Measurements from ENCODE around the gene RNF220. TPM values are rescaled to one million over a fixed set of nuclear protein-coding genes. Genes with fewer than 3 reads are reported as not detected.

The RNF220 gene
- polyA plus RNA-seq, 1 of the 3 experiments (the other 2 are of a cell fraction): 83.7 TPM

DNA sequence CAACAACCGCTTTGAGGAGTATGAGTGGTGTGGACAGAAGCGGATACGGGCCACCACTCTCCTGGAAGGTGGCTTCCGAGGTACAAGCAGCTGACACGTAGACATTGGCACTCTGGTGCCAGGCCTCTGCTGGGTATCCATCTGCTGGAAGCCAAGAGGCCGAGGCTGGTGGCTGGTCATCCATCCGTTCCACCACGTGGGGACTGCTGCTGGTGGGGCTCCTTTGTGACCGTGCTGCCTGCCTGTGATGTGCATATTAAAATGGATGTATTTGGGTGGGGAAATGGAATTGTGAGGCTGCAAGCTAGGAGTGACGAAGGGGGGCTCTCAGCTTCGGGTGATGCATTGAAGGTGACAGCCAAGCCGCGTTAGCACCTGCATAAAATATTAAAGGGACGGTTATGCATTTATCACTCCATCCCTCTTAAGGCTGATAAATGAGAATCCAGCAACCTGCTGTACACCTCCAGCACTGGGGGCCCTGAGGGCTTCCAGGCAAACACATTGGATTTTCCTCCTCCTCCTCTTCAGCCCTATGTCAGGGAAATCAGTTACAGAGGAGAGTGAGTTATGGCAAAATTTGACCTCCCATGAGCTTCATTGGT lies 231.1 kb downstream of the RNF220 start:
- no peaks in the 10 kb centered on the region for H3K27me3 ChIP-seq (ENCODE audit: insufficient read depth)
- peaks cover 4 to 57% of the 10 kb centered on the region in 2 experiments; a peak in 1 of 4 replicates for H3K4me1 ChIP-seq (ENCODE audit: control insufficient read depth in 1 of 2, insufficient read depth in 2 of 2, low read depth in 1 of 2, low read length in 1 of 2)
- no peak overlapping the region for H3K4me2 ChIP-seq
- peaks cover 13% of the 10 kb centered on the region; the same call in 1 of the 2 replicates for H3K79me2 ChIP-seq (ENCODE audit: insufficient read depth)
- no peak overlapping the region for H2AFZ ChIP-seq (ENCODE audit: low read depth)
- WGBS (ENCODE audit: low lambda C conversion rate): 97% methylated on average over 8 of the region's 14 CpGs
- peaks cover 26 to 79% of the 10 kb centered on the region in 2 experiments for H3K36me3 ChIP-seq (replicated peaks in 1 of 2; ENCODE audit: control insufficient read depth in 1 of 2, insufficient read depth in 2 of 2, low read length in 1 of 2)
- no peak for DNase-seq
- ChIA-PET CTCF (interaction anchor here (0.8 to 15.4 kb wide), 6 partner anchors 14 to 64 kb away, joined by 3 to 163 read pairs (median 5); no protein-coding TSS in a partner anchor), POLR2A (interaction anchor here (1.0 kb wide), 2 partner anchors 10 to 14 kb away, joined by 6 read pairs; no protein-coding TSS in a partner anchor)
- no peaks in the 10 kb centered on the region for H3K9me2 ChIP-seq
- no peaks in the 10 kb centered on the region for H3F3A ChIP-seq (replicated peaks; ENCODE audit: insufficient read depth)
- H3K9me3 ChIP-seq: no peaks in the 10 kb centered on the region
- no peak overlapping the region for H3K4me3 ChIP-seq (ENCODE audit: low read depth in 2 of 2, low read length in 1 of 2)
- no peak overlapping the region for H3K9ac ChIP-seq
- TF ChIP-seq MXI1 (IDR thresholded peaks at IDR 0.05; ENCODE audit: low read depth, low read length) (no peak), FOXM1 (IDR thresholded peaks at IDR 0.05; ENCODE audit: low read depth) (no peak), NFIC (IDR thresholded peaks at IDR 0.05; ENCODE audit: borderline replicate concordance) (no peak), GATA2 (CRISPR knock-in tag; IDR thresholded peaks at IDR 0.05) (no peak), CHD2 (IDR thresholded peaks at IDR 0.05; ENCODE audit: low read length, partially characterized antibody) (no peak), SMC3 (IDR thresholded peaks at IDR 0.05; ENCODE audit: low read depth, low read length) (no peak), RAD21 (IDR thresholded peaks at IDR 0.05; ENCODE audit: low read length) (no peak), RFX5 (IDR thresholded peaks at IDR 0.05; ENCODE audit: low read length) (no peak), EZH2phosphoT487 (IDR thresholded peaks at IDR 0.05; ENCODE audit: borderline replicate concordance, low read depth) (no peak), JUND (IDR thresholded peaks at IDR 0.05) (no peak), EP300 (IDR thresholded peaks at IDR 0.05; ENCODE audit: borderline replicate concordance in 1 of 2, low read depth in 1 of 2, low read length in 1 of 2) (no peak), TAF1 (IDR thresholded peaks at IDR 0.05; ENCODE audit: borderline replicate concordance, low read depth, low read length) (no peak), PBX3 (IDR thresholded peaks at IDR 0.05) (no peak), YY1 (IDR thresholded peaks at IDR 0.05; ENCODE audit: low read depth) (no peak), ELF1 (IDR thresholded peaks at IDR 0.05) (no peak)
- TF ChIP-seq, protein P1, sequence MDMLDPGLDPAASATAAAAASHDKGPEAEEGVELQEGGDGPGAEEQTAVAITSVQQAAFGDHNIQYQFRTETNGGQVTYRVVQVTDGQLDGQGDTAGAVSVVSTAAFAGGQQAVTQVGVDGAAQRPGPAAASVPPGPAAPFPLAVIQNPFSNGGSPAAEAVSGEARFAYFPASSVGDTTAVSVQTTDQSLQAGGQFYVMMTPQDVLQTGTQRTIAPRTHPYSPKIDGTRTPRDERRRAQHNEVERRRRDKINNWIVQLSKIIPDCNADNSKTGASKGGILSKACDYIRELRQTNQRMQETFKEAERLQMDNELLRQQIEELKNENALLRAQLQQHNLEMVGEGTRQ (IDR thresholded peaks at IDR 0.05; ENCODE audit: borderline replicate concordance, low read depth, low read length): no peak
- TF ChIP-seq, protein P2, sequence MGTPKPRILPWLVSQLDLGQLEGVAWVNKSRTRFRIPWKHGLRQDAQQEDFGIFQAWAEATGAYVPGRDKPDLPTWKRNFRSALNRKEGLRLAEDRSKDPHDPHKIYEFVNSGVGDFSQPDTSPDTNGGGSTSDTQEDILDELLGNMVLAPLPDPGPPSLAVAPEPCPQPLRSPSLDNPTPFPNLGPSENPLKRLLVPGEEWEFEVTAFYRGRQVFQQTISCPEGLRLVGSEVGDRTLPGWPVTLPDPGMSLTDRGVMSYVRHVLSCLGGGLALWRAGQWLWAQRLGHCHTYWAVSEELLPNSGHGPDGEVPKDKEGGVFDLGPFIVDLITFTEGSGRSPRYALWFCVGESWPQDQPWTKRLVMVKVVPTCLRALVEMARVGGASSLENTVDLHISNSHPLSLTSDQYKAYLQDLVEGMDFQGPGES (IDR thresholded peaks at IDR 0.05; ENCODE audit: low read depth, low read length): no peak
- TF ChIP-seq, protein P3, sequence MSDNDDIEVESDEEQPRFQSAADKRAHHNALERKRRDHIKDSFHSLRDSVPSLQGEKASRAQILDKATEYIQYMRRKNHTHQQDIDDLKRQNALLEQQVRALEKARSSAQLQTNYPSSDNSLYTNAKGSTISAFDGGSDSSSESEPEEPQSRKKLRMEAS (IDR thresholded peaks at IDR 0.05; ENCODE audit: low read depth): no peak
- no peak overlapping the region; a peak in 1 of 4 replicates for H3K27ac ChIP-seq (ENCODE audit: low read depth in 2 of 2, low read length in 1 of 2)
- H4K20me1 ChIP-seq (ENCODE audit: insufficient read depth): no peaks in the 10 kb centered on the region

Data from SK-N-SH (cell line).